WTC11 (cell line): Measurements from ENCODE around the gene LPIN2. TPM values are rescaled to one million over a fixed set of nuclear protein-coding genes. Genes with fewer than 3 reads are reported as not detected.
A peak's percentile ranks its signal among the peaks of the same experiment; 100 is the strongest.

Experiments
- ATAC-seq: fragments of 200-7000 bp; cut with Tn5 transposase; 2 replicates; pipeline ENCODE4 v1.10.0; 2021; ENCODE audit warnings: mild to moderate bottlenecking, moderate library complexity
- CTCF ChIA-PET: fragments of 300-600 bp; sonication (Branson Sonifier 250); formaldehyde crosslinking; loops from one replicate; lab custom pipeline; 2021; ENCODE audit warnings: antibody characterized with exemption; lab: Charles Lee
- POLR2A ChIA-PET: fragments of 350-600 bp; sonication (Branson Sonifier 250); formaldehyde crosslinking; loops from one replicate; lab custom pipeline; 2021; ENCODE audit warnings: antibody characterized with exemption; lab: Charles Lee
- DNase-seq: peaks from one replicate; pipeline ENCODE4 v3.0.0; 2021; ENCODE audit warnings: low spot score
- H3K27ac Mint-ChIP-seq: 2 replicates; pipeline ENCODE4 v1.8.0; 2021; ENCODE audit warnings: mixed read lengths
- H3K27me3 Mint-ChIP-seq: 2 replicates; pipeline ENCODE4 v1.8.0; 2021; ENCODE audit warnings: low read depth, mild to moderate bottlenecking, moderate library complexity, mixed read lengths
- H3K36me3 Mint-ChIP-seq: 2 replicates; pipeline ENCODE4 v1.8.0; 2021; ENCODE audit warnings: mixed read lengths
- H3K4me1 Mint-ChIP-seq: 2 replicates; pipeline ENCODE4 v1.8.0; 2022; ENCODE audit warnings: mixed read lengths
- H3K4me3 Mint-ChIP-seq: 2 replicates; pipeline ENCODE4 v1.8.0; 2021; ENCODE audit warnings: mild to moderate bottlenecking, moderate library complexity, mixed read lengths
- H3K9me3 Mint-ChIP-seq: 2 replicates; pipeline ENCODE4 v1.8.0; 2021; ENCODE audit warnings: mixed read lengths
- FOXJ3 ChIP-seq: sonication (generic); formaldehyde crosslinking; IDR thresholded peaks from 2 replicates; pipeline ENCODE4 v1.9.0; 2021; ENCODE audit warnings: missing genetic modification reagents, mild to moderate bottlenecking, borderline replicate concordance
- FOXK1 ChIP-seq: sonication (generic); formaldehyde crosslinking; IDR thresholded peaks from 2 replicates; pipeline ENCODE4 v1.8.0; 2022; ENCODE audit warnings: mild to moderate bottlenecking, moderate library complexity, missing genetic modification reagents
- IRF2 ChIP-seq: sonication (generic); formaldehyde crosslinking; IDR thresholded peaks from 2 replicates; pipeline ENCODE4 v1.8.0; 2022; ENCODE audit warnings: low read depth, missing genetic modification reagents, borderline replicate concordance
- MYBL2 ChIP-seq: sonication (generic); formaldehyde crosslinking; IDR thresholded peaks from 2 replicates; pipeline ENCODE4 v1.8.1; 2023; ENCODE audit warnings: mild to moderate bottlenecking, moderate library complexity, missing genetic modification reagents
- NR1H2 ChIP-seq: sonication (generic); formaldehyde crosslinking; IDR thresholded peaks from 2 replicates; pipeline ENCODE4 v1.9.0; 2021; ENCODE audit warnings: mild to moderate bottlenecking, moderate library complexity, missing genetic modification reagents
- OVOL2 ChIP-seq: fragments of 250-450 bp; sonication (Bioruptor Pico); IDR thresholded peaks from 2 replicates; pipeline ENCODE4 v1.9.0; 2021; ENCODE audit warnings: mild to moderate bottlenecking, borderline replicate concordance
- STAT6 ChIP-seq: sonication (generic); formaldehyde crosslinking; conservative IDR thresholded peaks from 2 replicates; pipeline ENCODE4 v1.8.1; 2023; ENCODE audit warnings: mild to moderate bottlenecking, low read depth, missing genetic modification reagents, moderate library complexity
- TP53 ChIP-seq: sonication (generic); formaldehyde crosslinking; IDR thresholded peaks from 2 replicates; pipeline ENCODE4 v1.8.1; 2023; ENCODE audit warnings: mild to moderate bottlenecking, missing genetic modification reagents
- ZBTB43 ChIP-seq: sonication (generic); formaldehyde crosslinking; IDR thresholded peaks from 2 replicates; pipeline ENCODE4 v1.8.1; 2023; ENCODE audit warnings: mild to moderate bottlenecking, missing genetic modification reagents
- ZNF512 ChIP-seq: sonication (generic); formaldehyde crosslinking; IDR thresholded peaks from 2 replicates; pipeline ENCODE4 v1.8.1; 2022; ENCODE audit warnings: missing genetic modification reagents, borderline replicate concordance
- total RNA-seq: library from RNA; stranded (reverse); gene quantifications from 3 replicates; pipeline ENCODE4 v1.2.3, GENCODE V29; 2021
- TF ChIP-seq, protein P1 (sequence below): sonication (generic); formaldehyde crosslinking; IDR thresholded peaks from 2 replicates; pipeline ENCODE4 v1.8.1; 2023; ENCODE audit warnings: mild to moderate bottlenecking, missing genetic modification reagents
- TF ChIP-seq, protein P2 (sequence below): sonication (generic); formaldehyde crosslinking; IDR thresholded peaks from 2 replicates; pipeline ENCODE4 v1.8.1; 2022; ENCODE audit warnings: mild to moderate bottlenecking, missing genetic modification reagents, moderate library complexity, borderline replicate concordance
- TF ChIP-seq, protein P3 (sequence below): sonication (generic); formaldehyde crosslinking; IDR thresholded peaks from 2 replicates; pipeline ENCODE4 v1.8.0; 2022; ENCODE audit warnings: missing genetic modification reagents
- TF ChIP-seq, protein P4 (sequence below): sonication (generic); formaldehyde crosslinking; conservative IDR thresholded peaks from 2 replicates; pipeline ENCODE4 v1.8.1; 2022; ENCODE audit warnings: mild to moderate bottlenecking, missing genetic modification reagents
- TF ChIP-seq, protein P5 (sequence below): fragments of 250-450 bp; sonication (Bioruptor Pico); IDR thresholded peaks from 2 replicates; pipeline ENCODE4 v1.8.0; 2021; ENCODE audit warnings: mild to moderate bottlenecking

The LPIN2 gene
- total RNA-seq, 1 experiment from 2014 or later, result 11.8 TPM

GRCh38 chr18:3027370-3027891 is 14.5 kb upstream of the LPIN2 start:
- CTCF ChIA-PET, result interaction anchor here (0.6 to 0.7 kb wide), 2 partner anchors 15 to 141 kb away, joined by 3 read pairs; no protein-coding TSS in a partner anchor

More at GRCh38 chr18:3027370-3027891, 14.5 kb upstream of the LPIN2 start:
- Mint-ChIP-seq H3K9me3 (peaks cover 6% of the 10 kb centered on the region), H3K4me3 (no peak overlapping the region), H3K27me3 (no peaks in the 10 kb centered on the region), H3K4me1 (peaks cover 15% of the 10 kb centered on the region), H3K27ac (0 out of 2 replicates have a peak overlapping the region, but pooled peaks have one; percentile 17), H3K36me3 (no peaks in the 10 kb centered on the region)
- DNase-seq (no peak), ATAC-seq (no peak)
- POLR2A ChIA-PET, result no interaction called here
- TF ChIP-seq FOXJ3 (CRISPR knock-in tag) (no peak), OVOL2 (CRISPR knock-in tag) (no peak), ZBTB43 (CRISPR knock-in tag) (no peak), STAT6 (no peak), NR1H2 (CRISPR knock-in tag) (no peak), MYBL2 (CRISPR knock-in tag) (no peak), ZNF512 (CRISPR knock-in tag) (no peak), FOXK1 (CRISPR knock-in tag) (no peak), TP53 (CRISPR knock-in tag) (no peak), IRF2 (CRISPR knock-in tag) (no peak)
- TF ChIP-seq, protein P1, sequence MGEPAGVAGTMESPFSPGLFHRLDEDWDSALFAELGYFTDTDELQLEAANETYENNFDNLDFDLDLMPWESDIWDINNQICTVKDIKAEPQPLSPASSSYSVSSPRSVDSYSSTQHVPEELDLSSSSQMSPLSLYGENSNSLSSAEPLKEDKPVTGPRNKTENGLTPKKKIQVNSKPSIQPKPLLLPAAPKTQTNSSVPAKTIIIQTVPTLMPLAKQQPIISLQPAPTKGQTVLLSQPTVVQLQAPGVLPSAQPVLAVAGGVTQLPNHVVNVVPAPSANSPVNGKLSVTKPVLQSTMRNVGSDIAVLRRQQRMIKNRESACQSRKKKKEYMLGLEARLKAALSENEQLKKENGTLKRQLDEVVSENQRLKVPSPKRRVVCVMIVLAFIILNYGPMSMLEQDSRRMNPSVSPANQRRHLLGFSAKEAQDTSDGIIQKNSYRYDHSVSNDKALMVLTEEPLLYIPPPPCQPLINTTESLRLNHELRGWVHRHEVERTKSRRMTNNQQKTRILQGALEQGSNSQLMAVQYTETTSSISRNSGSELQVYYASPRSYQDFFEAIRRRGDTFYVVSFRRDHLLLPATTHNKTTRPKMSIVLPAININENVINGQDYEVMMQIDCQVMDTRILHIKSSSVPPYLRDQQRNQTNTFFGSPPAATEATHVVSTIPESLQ, result no peak
- TF ChIP-seq, protein P2, sequence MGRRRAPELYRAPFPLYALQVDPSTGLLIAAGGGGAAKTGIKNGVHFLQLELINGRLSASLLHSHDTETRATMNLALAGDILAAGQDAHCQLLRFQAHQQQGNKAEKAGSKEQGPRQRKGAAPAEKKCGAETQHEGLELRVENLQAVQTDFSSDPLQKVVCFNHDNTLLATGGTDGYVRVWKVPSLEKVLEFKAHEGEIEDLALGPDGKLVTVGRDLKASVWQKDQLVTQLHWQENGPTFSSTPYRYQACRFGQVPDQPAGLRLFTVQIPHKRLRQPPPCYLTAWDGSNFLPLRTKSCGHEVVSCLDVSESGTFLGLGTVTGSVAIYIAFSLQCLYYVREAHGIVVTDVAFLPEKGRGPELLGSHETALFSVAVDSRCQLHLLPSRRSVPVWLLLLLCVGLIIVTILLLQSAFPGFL (CRISPR knock-in tag), result no peak
- TF ChIP-seq, protein P3, sequence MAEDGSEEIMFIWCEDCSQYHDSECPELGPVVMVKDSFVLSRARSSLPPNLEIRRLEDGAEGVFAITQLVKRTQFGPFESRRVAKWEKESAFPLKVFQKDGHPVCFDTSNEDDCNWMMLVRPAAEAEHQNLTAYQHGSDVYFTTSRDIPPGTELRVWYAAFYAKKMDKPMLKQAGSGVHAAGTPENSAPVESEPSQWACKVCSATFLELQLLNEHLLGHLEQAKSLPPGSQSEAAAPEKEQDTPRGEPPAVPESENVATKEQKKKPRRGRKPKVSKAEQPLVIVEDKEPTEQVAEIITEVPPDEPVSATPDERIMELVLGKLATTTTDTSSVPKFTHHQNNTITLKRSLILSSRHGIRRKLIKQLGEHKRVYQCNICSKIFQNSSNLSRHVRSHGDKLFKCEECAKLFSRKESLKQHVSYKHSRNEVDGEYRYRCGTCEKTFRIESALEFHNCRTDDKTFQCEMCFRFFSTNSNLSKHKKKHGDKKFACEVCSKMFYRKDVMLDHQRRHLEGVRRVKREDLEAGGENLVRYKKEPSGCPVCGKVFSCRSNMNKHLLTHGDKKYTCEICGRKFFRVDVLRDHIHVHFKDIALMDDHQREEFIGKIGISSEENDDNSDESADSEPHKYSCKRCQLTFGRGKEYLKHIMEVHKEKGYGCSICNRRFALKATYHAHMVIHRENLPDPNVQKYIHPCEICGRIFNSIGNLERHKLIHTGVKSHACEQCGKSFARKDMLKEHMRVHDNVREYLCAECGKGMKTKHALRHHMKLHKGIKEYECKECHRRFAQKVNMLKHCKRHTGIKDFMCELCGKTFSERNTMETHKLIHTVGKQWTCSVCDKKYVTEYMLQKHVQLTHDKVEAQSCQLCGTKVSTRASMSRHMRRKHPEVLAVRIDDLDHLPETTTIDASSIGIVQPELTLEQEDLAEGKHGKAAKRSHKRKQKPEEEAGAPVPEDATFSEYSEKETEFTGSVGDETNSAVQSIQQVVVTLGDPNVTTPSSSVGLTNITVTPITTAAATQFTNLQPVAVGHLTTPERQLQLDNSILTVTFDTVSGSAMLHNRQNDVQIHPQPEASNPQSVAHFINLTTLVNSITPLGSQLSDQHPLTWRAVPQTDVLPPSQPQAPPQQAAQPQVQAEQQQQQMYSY, result no peak
- TF ChIP-seq, protein P4, sequence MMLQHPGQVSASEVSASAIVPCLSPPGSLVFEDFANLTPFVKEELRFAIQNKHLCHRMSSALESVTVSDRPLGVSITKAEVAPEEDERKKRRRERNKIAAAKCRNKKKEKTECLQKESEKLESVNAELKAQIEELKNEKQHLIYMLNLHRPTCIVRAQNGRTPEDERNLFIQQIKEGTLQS (CRISPR knock-in tag), result no peak
- TF ChIP-seq, protein P5, sequence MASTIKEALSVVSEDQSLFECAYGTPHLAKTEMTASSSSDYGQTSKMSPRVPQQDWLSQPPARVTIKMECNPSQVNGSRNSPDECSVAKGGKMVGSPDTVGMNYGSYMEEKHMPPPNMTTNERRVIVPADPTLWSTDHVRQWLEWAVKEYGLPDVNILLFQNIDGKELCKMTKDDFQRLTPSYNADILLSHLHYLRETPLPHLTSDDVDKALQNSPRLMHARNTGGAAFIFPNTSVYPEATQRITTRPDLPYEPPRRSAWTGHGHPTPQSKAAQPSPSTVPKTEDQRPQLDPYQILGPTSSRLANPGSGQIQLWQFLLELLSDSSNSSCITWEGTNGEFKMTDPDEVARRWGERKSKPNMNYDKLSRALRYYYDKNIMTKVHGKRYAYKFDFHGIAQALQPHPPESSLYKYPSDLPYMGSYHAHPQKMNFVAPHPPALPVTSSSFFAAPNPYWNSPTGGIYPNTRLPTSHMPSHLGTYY (CRISPR knock-in tag), result no peak
